CD1c-positive myeloid dendritic cell (primary cell): ENCODE data around the gene MTF2.
A peak's percentile ranks its signal among the peaks of the same experiment; 100 is the strongest.

Experiments used
- DNase-seq: peaks from one replicate; pipeline ENCODE4 v3.0.0-alpha.2; 2016; ENCODE audit errors: extremely low spot score

Gene MTF2

GRCh38 chr1:93186667-93187066, 107.6 kb downstream of the MTF2 start:
- peak; percentile 69 for DNase-seq
